ENCODE measurements around the gene DLG2.

- TF ChIP-seq CTCF (IDR thresholded peaks at IDR 0.05; ENCODE audit: low read depth, low read length, poor library complexity, severe bottlenecking) (no peak), EZH2phosphoT487 (IDR thresholded peaks at IDR 0.05; ENCODE audit: borderline replicate concordance, low read length) (no peak)
Measured at GRCh38 chr11:85385111-85385510, 242.0 kb downstream of the DLG2 start.

Measured in DOHH2 (cell line).